HepG2 (cell line): ENCODE measurements around the gene SRSF3. TPM values are rescaled to one million over a fixed set of nuclear protein-coding genes. Genes with fewer than 3 reads are reported as not detected.

ENCODE experiments used
- BCL6 ChIP-seq: IDR thresholded peaks from 2 replicates; pipeline ENCODE4 v1.6.1; 2016; ENCODE audit warnings: missing genetic modification reagents, missing compliant biosample characterization
- CBX2 ChIP-seq, 2 experiments: fragments of 200-600 bp in 1 of 2; sonication (generic); formaldehyde crosslinking in 1 of 2; IDR thresholded peaks; 2 replicates each; pipeline versions ENCODE4 v1.7.0 to v1.8.1; 2018 to 2022; ENCODE audit warnings: low read depth in 2 of 2, low read length in 1 of 2, mild to moderate bottlenecking in 1 of 2, missing genetic modification reagents in 1 of 2
- FOXK1 ChIP-seq: sonication (generic); formaldehyde crosslinking; IDR thresholded peaks from 2 replicates; pipeline ENCODE4 v1.4.0; 2020; ENCODE audit warnings: low read depth, missing genetic modification reagents, borderline replicate concordance
- HDAC2 ChIP-seq: sonication (generic); formaldehyde crosslinking; IDR thresholded peaks from 2 replicates; pipeline ENCODE4 v1.4.0; 2020; ENCODE audit warnings: missing genetic modification reagents
- HIC2 ChIP-seq: sonication (generic); formaldehyde crosslinking; IDR thresholded peaks from 2 replicates; pipeline ENCODE4 v1.9.0; 2022; ENCODE audit warnings: low read depth, missing genetic modification reagents
- IKZF4 ChIP-seq: sonication (generic); formaldehyde crosslinking; IDR thresholded peaks from 2 replicates; pipeline ENCODE4 v1.5.1; 2020; ENCODE audit warnings: borderline replicate concordance, mild to moderate bottlenecking, low read depth, missing genetic modification reagents; ENCODE audit errors: not compliant biosample characterization
- JDP2 ChIP-seq: sonication (generic); formaldehyde crosslinking; IDR thresholded peaks from 2 replicates; pipeline ENCODE4 v1.8.1; 2022; ENCODE audit warnings: missing genetic modification reagents, borderline replicate concordance
- NFE2L1 ChIP-seq: sonication (generic); formaldehyde crosslinking; IDR thresholded peaks from 2 replicates; pipeline ENCODE4 v1.4.0; 2020; ENCODE audit warnings: missing genetic modification reagents, mild to moderate bottlenecking, borderline replicate concordance
- NR2F1 ChIP-seq, 2 experiments: fragments of 450-650 bp in 1 of 2; formaldehyde crosslinking in 1 of 2; IDR thresholded peaks; 2 replicates each; pipeline versions ENCODE4 v1.5.0 to v1.6.1; 2016 to 2020; ENCODE audit warnings: mild to moderate bottlenecking in 1 of 2, missing compliant biosample characterization in 1 of 2, missing genetic modification reagents in 1 of 2, moderate library complexity in 1 of 2
- PAXIP1 ChIP-seq: sonication (generic); formaldehyde crosslinking; conservative IDR thresholded peaks from 2 replicates; pipeline ENCODE4 v1.4.0; 2020; ENCODE audit warnings: mild to moderate bottlenecking, missing genetic modification reagents, moderate library complexity
- PTBP1 ChIP-seq: fragments of 200-400 bp; formaldehyde crosslinking; IDR thresholded peaks from 2 replicates; pipeline ENCODE4 v1.6.1; 2018; ENCODE audit warnings: low read length, low read depth; ENCODE audit not compliant: poor library complexity, severe bottlenecking
- RXRA ChIP-seq: sonication (generic); formaldehyde crosslinking; IDR thresholded peaks from 2 replicates; pipeline ENCODE4 v1.5.1; 2020; ENCODE audit warnings: missing genetic modification reagents
- SAP130 ChIP-seq: IDR thresholded peaks from 2 replicates; pipeline ENCODE4 v1.6.1; 2016; ENCODE audit warnings: low read depth
- THAP11 ChIP-seq: IDR thresholded peaks from 2 replicates; pipeline ENCODE4 v1.6.1; 2016; ENCODE audit warnings: missing biosample characterization, missing genetic modification reagents
- ZBTB7A ChIP-seq: sonication (generic); formaldehyde crosslinking; IDR thresholded peaks from 2 replicates; pipeline ENCODE4 v1.8.0; 2022; ENCODE audit warnings: mild to moderate bottlenecking, missing genetic modification reagents
- ZNF431 ChIP-seq: sonication (generic); formaldehyde crosslinking; IDR thresholded peaks from 2 replicates; pipeline ENCODE4 v1.9.0; 2022; ENCODE audit warnings: missing genetic modification reagents, low read depth, mild to moderate bottlenecking, borderline replicate concordance
- ZSCAN25 ChIP-seq: sonication (generic); formaldehyde crosslinking; IDR thresholded peaks from 2 replicates; pipeline ENCODE4 v1.8.0; 2022; ENCODE audit warnings: mild to moderate bottlenecking, missing genetic modification reagents
- polyA plus RNA-seq, 8 experiments: library from polyadenylated mRNA; depleted of rRNA in 3 of 8; stranded (reverse) in 7 of 8; unstranded in 1 of 8; fragments of >200 nt; fragmentation: Illumina TruSeq in 4 of 8; extraction: Trizol in 4 of 8; gene quantifications; 2 replicates each; pipeline versions ENCODE4 v1.2.1 to v1.2.3, GENCODE V29; 2011 to 2016; ENCODE audit warnings: low read depth in 4 of 8, missing spikeins in 1 of 8, mixed read lengths in 1 of 8; ENCODE audit not compliant: insufficient read depth in 1 of 8
- total RNA-seq, 5 experiments: library from RNA; depleted of rRNA; stranded (reverse); fragments of >200 nt; fragmentation: Illumina TruSeq; extraction: Trizol; gene quantifications; 2 replicates each; pipeline ENCODE4 v1.2.3, GENCODE V29; 2016; ENCODE audit warnings: low read depth in 1 of 5
- TF ChIP-seq, protein P1 (sequence below): sonication (generic); formaldehyde crosslinking; IDR thresholded peaks from 2 replicates; pipeline ENCODE4 v1.5.1; 2020; ENCODE audit warnings: missing genetic modification reagents, mild to moderate bottlenecking, borderline replicate concordance
- TF ChIP-seq, protein P2 (sequence below): IDR thresholded peaks from 2 replicates; pipeline ENCODE4 v1.6.1; 2016; ENCODE audit warnings: mild to moderate bottlenecking

Gene SRSF3
- total and polyA plus RNA-seq, 2 of the 13 experiments (the other 11 are each of a cell fraction or from before 2014, with no cell fraction given), result 206 to 684 TPM

GRCh38 chr6:36641543-36641942, 47.4 kb downstream of the SRSF3 start (continued):
- TF ChIP-seq FOXK1 (CRISPR knock-in tag) (no peak), THAP11 (CRISPR knock-in tag) (no peak), JDP2 (CRISPR knock-in tag) (no peak), CBX2 (IDR thresholded peaks at IDR 0.05; ENCODE audit: low read depth, low read length) (no peak), CBX2 (CRISPR knock-in tag; IDR thresholded peaks at IDR 0.05; ENCODE audit: low read depth) (no peak), NR2F1 (CRISPR knock-in tag; IDR thresholded peaks at IDR 0.05) (peak; percentile 44 to 54; a peak in 3 of 4 replicates), IKZF4 (no peak), HIC2 (peak; percentile 72; the same call in 1 of the 2 replicates), RXRA (peak; percentile 41; the same call in 1 of the 2 replicates), PAXIP1 (peak; percentile 77), ZNF431 (CRISPR knock-in tag) (no peak), NFE2L1 (CRISPR knock-in tag) (no peak), ZSCAN25 (CRISPR knock-in tag) (no peak), HDAC2 (CRISPR knock-in tag) (peak; percentile 36; the same call in 1 of the 2 replicates), PTBP1 (no peak), BCL6 (CRISPR knock-in tag) (peak; percentile 60), ZBTB7A (no peak), SAP130 (CRISPR knock-in tag) (peak; percentile 29; the same call in 1 of the 2 replicates)
- TF ChIP-seq, protein P1, sequence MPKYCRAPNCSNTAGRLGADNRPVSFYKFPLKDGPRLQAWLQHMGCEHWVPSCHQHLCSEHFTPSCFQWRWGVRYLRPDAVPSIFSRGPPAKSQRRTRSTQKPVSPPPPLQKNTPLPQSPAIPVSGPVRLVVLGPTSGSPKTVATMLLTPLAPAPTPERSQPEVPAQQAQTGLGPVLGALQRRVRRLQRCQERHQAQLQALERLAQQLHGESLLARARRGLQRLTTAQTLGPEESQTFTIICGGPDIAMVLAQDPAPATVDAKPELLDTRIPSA (CRISPR knock-in tag), result no peak
- TF ChIP-seq, protein P2, sequence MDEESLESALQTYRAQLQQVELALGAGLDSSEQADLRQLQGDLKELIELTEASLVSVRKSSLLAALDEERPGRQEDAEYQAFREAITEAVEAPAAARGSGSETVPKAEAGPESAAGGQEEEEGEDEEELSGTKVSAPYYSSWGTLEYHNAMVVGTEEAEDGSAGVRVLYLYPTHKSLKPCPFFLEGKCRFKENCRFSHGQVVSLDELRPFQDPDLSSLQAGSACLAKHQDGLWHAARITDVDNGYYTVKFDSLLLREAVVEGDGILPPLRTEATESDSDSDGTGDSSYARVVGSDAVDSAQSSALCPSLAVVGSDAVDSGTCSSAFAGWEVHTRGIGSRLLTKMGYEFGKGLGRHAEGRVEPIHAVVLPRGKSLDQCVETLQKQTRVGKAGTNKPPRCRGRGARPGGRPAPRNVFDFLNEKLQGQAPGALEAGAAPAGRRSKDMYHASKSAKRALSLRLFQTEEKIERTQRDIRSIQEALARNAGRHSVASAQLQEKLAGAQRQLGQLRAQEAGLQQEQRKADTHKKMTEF (CRISPR knock-in tag), result peak; percentile 40; the same call in 1 of the 2 replicates
